Duodenal mucosa (tissue), 2 donors: ENCODE measurements around the gene CPEB3.
A peak's percentile ranks its signal among the peaks of the same experiment; 100 is the strongest.
"Not testable (repeated sequence)": the region's sequence is repeated elsewhere in the genome, so short reads cannot be mapped to it uniquely, and the experiment has no call there.

ENCODE experiments used
- H3K27ac ChIP-seq: one replicate; pipeline ENCODE4 v1.7.0; 2013; ENCODE audit warnings: low read depth, low read length
- H3K27me3 ChIP-seq, 2 donors: one replicate each; pipeline ENCODE4 v1.7.0; 2013; ENCODE audit warnings: low read length in 2 of 2, control low read depth in 1 of 2; ENCODE audit not compliant: insufficient read depth in 2 of 2, control insufficient read depth in 1 of 2
- H3K36me3 ChIP-seq, 2 donors: one replicate each; pipeline ENCODE4 v1.7.0; 2013; ENCODE audit warnings: low read length in 2 of 2, control low read depth in 1 of 2; ENCODE audit not compliant: insufficient read depth in 2 of 2, control insufficient read depth in 1 of 2
- H3K4me1 ChIP-seq, 2 donors: one replicate each; pipeline ENCODE4 v1.7.0; 2013; ENCODE audit warnings: low read length in 2 of 2, control low read depth in 1 of 2; ENCODE audit not compliant: insufficient read depth in 2 of 2, control insufficient read depth in 1 of 2
- H3K4me3 ChIP-seq, 2 donors: one replicate each; pipeline ENCODE4 v1.7.0; 2013; ENCODE audit warnings: low read length in 2 of 2, low read depth in 1 of 2
- H3K9ac ChIP-seq, 2 donors: one replicate each; pipeline ENCODE4 v1.7.0; 2013; ENCODE audit warnings: low read length in 2 of 2, low read depth in 1 of 2
- H3K9me3 ChIP-seq, 2 donors: one replicate each; pipeline ENCODE4 v1.7.0; 2013; ENCODE audit warnings: low read length in 2 of 2, control low read depth in 1 of 2; ENCODE audit not compliant: control insufficient read depth in 1 of 2

The CPEB3 gene

DNA sequence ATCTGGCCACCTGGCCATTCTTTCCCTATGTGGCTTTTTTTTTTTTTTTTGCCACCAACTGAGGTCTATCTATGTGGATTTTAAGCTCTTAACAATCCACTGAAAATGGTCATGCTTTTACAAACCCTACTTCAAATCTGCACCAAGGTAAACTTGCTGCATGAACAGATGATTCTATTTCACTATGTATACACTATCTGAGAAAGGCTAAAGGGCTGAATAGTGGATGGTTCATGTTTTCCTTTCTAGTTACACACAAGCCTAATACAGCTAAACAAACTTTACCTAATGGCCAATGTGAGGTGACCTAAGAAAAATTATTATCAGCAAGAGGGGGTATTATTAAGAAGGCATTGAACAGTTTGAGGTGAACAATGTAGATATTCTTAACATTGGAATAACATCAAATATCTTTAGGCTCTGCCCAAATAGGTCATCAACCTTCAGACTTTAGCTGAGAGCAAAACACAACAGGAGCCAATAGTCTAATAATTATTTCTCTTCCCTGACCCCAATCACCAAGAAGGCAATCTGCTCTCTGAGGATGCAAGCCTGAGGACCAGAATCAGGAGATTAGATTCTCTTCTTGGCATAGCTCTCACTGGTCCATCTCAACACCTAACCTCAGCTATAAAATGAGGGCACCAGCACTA, 160.1 kb downstream of the CPEB3 start:
- Histone ChIP-seq H3K9ac (no peak overlapping the region), H3K4me1 (peaks cover 0 to 5% of the 10 kb centered on the region in 2 donors), H3K27me3 (no peaks in the 10 kb centered on the region), H3K4me3 (no peak overlapping the region), H3K36me3 (no peaks in the 10 kb centered on the region), H3K9me3 (no peaks in the 10 kb centered on the region), H3K27ac (no peak overlapping the region)

DNA sequence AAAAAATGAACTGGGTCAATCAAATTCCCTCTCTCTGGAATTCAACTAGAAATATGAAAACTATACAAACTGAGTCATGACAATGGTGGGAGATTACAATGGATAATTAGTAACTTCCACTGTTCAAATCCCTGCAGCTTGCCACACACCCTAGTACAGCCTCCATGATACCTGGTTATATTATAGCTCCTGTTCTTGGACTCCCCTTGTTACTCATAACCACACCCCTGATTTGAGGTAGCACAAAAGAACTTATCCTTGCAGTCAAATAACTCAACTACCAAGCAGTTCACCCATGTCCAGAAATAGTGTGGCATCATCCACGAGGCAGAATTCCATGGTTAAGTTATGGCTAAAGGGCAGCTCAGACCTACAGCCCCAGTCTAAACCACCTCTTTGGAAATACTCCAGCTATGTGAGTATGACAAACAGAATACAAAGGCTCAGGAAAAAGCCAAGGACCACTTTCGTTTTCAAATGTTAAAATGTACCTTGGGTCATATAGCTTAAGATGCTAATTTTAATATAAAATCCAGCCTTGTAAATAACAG, 164.7 kb downstream of the CPEB3 start:
- Histone ChIP-seq H3K27me3 (no peaks in the 10 kb centered on the region), H3K4me3 (no peak overlapping the region), H3K4me1 (peaks cover 10 to 24% of the 10 kb centered on the region in 2 donors), H3K27ac (no peak overlapping the region), H3K9ac (no peak overlapping the region), H3K36me3 (no peaks in the 10 kb centered on the region), H3K9me3 (no peaks in the 10 kb centered on the region)

DNA sequence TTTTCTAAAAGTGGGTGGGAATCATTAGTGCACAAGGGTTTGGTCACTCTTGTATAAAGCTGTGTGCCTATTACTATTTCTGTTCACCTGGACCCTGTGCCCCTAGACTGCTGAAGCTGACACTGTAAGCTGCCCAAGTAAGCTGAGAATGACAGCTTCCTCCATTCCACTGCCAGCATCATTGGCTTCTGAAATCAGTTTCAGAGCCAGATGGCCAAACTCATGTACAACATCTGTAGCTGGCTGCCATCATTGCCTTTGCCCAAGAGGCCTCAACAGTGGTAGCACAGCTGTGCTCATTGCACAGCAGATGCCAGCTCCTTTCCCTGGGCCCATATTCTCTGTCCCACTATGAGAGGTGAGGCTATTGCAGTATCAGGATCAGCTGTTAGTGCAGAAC, 165.7 kb downstream of the CPEB3 start:
- peaks cover 10 to 24% of the 10 kb centered on the region in 2 donors for H3K4me1 ChIP-seq
- H3K9me3 ChIP-seq, result no peaks in the 10 kb centered on the region
- no peak overlapping the region for H3K4me3 ChIP-seq

DNA sequence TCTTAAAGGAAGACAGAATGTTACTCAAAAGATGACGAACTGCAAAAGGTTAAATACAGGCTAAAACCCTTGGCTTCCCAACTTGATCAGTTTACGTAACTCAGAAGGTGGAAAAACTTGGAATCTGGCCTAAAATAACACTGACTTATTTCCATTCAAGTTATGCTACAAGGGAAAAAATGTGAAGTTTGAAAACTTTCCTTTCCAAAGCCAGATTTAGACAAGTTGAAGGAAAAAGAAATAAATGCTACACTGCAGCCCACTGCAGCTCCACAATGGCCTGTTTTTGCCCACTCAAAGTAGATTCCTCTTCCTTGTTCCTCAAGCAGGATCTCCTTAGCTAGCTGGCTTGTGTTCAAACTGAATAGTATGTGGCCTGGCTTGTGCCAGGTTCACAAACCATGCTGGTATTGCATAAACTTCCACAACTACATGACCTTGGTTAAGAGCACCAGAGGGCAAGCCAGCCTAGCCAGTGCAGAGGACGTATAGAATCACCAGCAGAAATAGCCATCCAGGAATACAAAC, 166.2 kb downstream of the CPEB3 start:
- H3K9ac ChIP-seq, result no peak overlapping the region
- no peak overlapping the region for H3K4me3 ChIP-seq
- no peaks in the 10 kb centered on the region for H3K27me3 ChIP-seq
- H3K4me1 ChIP-seq, result peaks cover 10 to 24% of the 10 kb centered on the region in 2 donors
- no peaks in the 10 kb centered on the region for H3K36me3 ChIP-seq
- no peak overlapping the region for H3K27ac ChIP-seq
- no peaks in the 10 kb centered on the region for H3K9me3 ChIP-seq

More for the DNA sequence above, 165.7 kb downstream of the CPEB3 start:
- no peak overlapping the region for H3K9ac ChIP-seq
- no peaks in the 10 kb centered on the region for H3K36me3 ChIP-seq
- H3K27me3 ChIP-seq, result no peaks in the 10 kb centered on the region
- H3K27ac ChIP-seq, result no peak overlapping the region

DNA sequence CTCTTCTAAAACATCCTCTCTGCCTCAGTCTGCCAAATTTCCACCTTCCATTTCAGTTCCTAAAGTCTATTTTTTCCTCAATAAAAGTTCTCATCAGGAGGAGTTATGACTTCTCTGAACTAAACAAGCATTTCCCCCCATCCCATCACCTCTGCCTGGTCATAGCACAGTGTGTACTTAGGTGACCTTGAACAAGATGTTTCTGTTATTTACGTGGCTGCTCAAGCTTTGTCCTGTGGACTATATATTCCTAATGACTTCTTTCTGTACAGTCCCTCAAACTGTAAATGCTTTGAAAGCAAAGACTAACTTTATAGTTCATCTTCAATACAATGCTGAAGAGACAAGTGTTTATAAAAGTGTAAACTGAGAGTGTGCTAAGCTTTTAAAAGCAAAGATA, 166.9 kb downstream of the CPEB3 start:
- Histone ChIP-seq H3K27ac (no peak overlapping the region), H3K4me1 (peaks cover 10 to 24% of the 10 kb centered on the region in 2 donors), H3K36me3 (no peaks in the 10 kb centered on the region), H3K9me3 (no peaks in the 10 kb centered on the region), H3K9ac (no peak overlapping the region), H3K27me3 (no peaks in the 10 kb centered on the region), H3K4me3 (no peak overlapping the region)

DNA sequence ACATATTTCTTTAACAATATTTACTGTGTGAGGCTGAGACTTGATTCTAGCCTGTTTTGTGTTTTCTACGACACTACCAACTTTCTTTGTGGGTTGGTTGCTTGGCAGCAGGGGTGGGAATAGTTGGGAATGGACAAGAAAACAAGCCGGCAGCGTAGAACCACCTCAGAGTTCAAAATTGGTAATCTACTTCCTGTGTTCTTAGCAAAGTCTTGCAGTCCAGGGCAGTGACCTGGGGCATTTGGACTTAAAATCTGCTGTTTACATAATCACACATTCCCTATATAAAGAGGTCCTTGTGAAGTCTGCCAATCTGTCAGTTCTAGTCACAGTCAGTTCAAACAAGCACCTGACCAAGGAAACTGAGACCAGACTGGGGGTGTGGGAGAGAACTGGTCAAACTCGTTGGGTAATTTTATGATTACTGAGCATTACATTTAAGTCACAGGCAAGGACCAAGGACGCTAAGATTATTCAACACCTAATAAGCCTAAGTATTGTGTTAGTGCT, 167.9 kb downstream of the CPEB3 start:
- no peaks in the 10 kb centered on the region for H3K36me3 ChIP-seq
- H3K9me3 ChIP-seq, result no peaks in the 10 kb centered on the region
- peaks cover 10 to 24% of the 10 kb centered on the region in 2 donors for H3K4me1 ChIP-seq
- no peak overlapping the region for H3K27ac ChIP-seq
- H3K9ac ChIP-seq, result no peak overlapping the region
- H3K27me3 ChIP-seq, result no peaks in the 10 kb centered on the region
- no peak overlapping the region for H3K4me3 ChIP-seq

DNA sequence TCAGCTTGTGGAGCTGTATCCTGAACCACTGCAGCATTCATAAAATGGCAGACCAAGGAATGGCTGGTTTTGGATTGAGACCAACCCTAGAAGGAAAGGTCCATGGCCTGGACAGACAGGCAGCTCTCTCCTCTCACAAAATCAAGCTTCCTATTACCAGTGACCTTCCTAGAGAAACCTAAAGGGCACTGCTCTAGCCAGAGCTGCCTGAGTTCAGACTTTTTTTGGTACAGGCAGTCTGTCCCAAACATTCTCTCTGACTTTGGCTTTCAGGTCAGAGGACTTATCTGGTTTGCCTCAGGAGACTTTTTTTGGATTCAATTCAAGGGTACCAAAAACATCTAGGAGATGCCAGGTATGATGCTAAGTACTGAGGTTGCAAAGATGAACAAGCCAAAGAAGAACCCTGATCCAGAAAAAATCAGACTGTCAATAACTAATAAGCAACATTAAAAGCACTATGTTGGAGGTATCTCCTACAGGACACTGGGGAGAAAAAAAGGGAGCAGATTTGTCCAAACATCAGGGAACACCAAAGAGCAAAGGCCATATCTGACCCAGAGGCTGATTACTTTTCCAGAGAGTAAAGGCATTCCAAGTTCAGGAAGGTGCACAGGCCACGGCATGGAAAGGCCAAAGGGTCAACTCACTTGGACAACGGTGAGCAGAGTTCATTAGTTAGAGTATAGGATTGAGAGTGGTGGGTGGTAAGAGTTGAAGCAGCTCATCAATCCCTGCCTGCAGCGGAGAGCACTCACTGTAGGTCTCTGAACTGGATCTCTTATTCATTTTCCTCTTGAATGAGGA, 169.0 kb downstream of the CPEB3 start:
- peak overlapping the region; percentile 8 for H3K27ac ChIP-seq
- no peaks in the 10 kb centered on the region for H3K27me3 ChIP-seq
- H3K9ac ChIP-seq, result no peak overlapping the region
- H3K36me3 ChIP-seq, result no peaks in the 10 kb centered on the region
- no peaks in the 10 kb centered on the region for H3K9me3 ChIP-seq
- peaks cover 10 to 24% of the 10 kb centered on the region in 2 donors for H3K4me1 ChIP-seq
- H3K4me3 ChIP-seq, result no peak overlapping the region

DNA sequence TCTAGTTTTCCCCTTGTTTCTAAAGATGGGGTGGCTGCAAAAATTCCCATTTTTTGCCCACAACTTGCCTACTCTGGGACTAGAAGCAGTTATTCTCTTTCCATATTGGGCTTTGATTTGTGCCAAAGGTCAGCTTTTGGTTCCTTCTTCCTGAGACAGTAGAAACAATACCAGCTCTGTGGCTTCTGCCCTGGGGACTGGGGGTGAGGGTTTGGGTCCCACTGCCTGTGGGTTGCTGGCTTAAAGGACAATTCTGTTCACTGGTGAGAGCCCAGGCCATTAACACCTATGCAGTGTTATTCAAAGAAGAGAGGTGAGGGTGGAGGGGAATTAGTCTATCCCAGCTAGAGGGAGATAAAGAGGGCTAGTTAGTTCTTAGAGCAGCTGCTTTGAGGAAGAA, 171.5 kb downstream of the CPEB3 start:
- no peaks in the 10 kb centered on the region for H3K27me3 ChIP-seq
- peaks cover 6 to 16% of the 10 kb centered on the region in 2 donors for H3K4me1 ChIP-seq
- H3K36me3 ChIP-seq, result peaks cover 0 to 4% of the 10 kb centered on the region in 2 donors
- H3K4me3 ChIP-seq, result no peak overlapping the region
- H3K9ac ChIP-seq, result no peak overlapping the region
- H3K9me3 ChIP-seq, result no peaks in the 10 kb centered on the region
- H3K27ac ChIP-seq, result no peak overlapping the region

DNA sequence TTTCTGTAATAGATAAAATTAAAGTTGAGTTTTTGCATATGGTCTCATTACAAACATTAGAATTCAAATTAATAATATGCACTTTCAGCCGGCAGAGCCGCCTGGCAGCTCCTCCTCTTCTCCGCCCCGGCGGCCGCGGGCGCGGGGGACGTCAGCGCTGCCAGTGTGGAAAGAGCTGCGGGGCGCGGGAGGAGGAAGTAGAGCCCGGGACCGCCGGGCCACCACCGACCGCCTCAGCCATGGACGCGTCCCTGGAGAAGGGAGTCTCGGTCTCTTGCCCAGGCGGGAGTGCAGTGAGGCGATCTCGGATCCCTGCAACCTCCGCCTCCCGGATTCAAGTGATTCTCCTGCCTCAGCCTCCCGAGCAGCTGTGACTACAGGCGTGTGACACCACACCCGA, 176.0 kb downstream of the CPEB3 start:
- H3K27me3 ChIP-seq, H3K4me3 ChIP-seq, H3K36me3 ChIP-seq, H3K9me3 ChIP-seq, H3K4me1 ChIP-seq, H3K9ac ChIP-seq, H3K27ac ChIP-seq: not testable (repeated sequence)
